SK-N-SH (cell line): ENCODE results near the gene C6orf15.
A peak's percentile ranks its signal among the peaks of the same experiment; 100 is the strongest.

Experiments
- MEF2A ChIP-seq: IDR thresholded peaks from 2 replicates; pipeline ENCODE4 v1.4.0; 2012; ENCODE audit warnings: low read depth, borderline replicate concordance
- MXI1 ChIP-seq: IDR thresholded peaks from 2 replicates; pipeline ENCODE4 v1.6.1; 2012; ENCODE audit warnings: mild to moderate bottlenecking, low read depth, low read length, improper control_type of control experiment
- SMC3 ChIP-seq: IDR thresholded peaks from 2 replicates; pipeline ENCODE4 v1.6.1; 2012; ENCODE audit warnings: low read depth, low read length, improper control_type of control experiment
- TF ChIP-seq, protein P1 (sequence below): fragments of 200-600 bp; sonication (generic); IDR thresholded peaks from 2 replicates; pipeline ENCODE4 v1.6.1; 2017; ENCODE audit warnings: antibody characterized with exemption, mild to moderate bottlenecking, moderate library complexity
- TF ChIP-seq, protein P2 (sequence below): IDR thresholded peaks from 2 replicates; pipeline ENCODE4 v1.4.0; 2012; ENCODE audit warnings: low read depth

DNA sequence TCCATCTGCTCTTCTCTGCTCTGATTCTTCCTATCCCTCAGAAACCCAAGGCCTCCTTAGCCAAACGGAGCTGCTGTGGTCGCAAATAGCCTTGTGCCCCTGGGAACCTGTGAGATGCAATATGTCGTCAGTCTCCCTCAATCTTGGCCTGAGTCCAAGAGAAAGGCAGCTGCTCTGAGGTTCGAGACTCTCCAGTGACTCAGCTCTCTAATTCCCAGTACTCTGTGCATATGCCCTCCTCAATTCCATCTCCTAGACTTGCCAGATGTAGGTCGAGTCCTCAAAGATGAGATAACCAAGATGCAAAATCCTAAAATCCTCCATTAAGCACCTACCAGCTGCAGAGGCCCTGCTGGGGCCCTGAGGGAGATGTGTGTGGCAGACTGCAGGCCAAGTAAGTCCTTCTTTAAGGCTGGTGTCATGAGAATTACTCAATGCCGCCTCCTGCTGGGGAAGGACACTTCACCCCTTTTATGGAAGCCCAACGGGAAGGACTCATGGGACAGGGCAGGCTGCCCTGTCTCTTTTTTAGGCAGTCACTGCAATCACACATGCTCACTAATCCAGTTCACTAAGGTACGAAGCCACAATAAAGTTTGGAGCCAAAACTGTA lies 28.5 kb downstream of the C6orf15 start:
- TF ChIP-seq, protein P1, sequence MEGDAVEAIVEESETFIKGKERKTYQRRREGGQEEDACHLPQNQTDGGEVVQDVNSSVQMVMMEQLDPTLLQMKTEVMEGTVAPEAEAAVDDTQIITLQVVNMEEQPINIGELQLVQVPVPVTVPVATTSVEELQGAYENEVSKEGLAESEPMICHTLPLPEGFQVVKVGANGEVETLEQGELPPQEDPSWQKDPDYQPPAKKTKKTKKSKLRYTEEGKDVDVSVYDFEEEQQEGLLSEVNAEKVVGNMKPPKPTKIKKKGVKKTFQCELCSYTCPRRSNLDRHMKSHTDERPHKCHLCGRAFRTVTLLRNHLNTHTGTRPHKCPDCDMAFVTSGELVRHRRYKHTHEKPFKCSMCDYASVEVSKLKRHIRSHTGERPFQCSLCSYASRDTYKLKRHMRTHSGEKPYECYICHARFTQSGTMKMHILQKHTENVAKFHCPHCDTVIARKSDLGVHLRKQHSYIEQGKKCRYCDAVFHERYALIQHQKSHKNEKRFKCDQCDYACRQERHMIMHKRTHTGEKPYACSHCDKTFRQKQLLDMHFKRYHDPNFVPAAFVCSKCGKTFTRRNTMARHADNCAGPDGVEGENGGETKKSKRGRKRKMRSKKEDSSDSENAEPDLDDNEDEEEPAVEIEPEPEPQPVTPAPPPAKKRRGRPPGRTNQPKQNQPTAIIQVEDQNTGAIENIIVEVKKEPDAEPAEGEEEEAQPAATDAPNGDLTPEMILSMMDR, result peak; percentile 53
- TF ChIP-seq MEF2A (no peak), MXI1 (no peak), SMC3 (no peak)
- TF ChIP-seq, protein P2, sequence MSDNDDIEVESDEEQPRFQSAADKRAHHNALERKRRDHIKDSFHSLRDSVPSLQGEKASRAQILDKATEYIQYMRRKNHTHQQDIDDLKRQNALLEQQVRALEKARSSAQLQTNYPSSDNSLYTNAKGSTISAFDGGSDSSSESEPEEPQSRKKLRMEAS, result 0 out of 2 replicates have a peak, but pooled peaks have one; percentile 29
